Spleen (tissue), 11 donors: ENCODE data around the gene SLIT3. TPM values are rescaled to one million over a fixed set of nuclear protein-coding genes. Genes with fewer than 3 reads are reported as not detected.

ENCODE experiments used
- DNase-seq: peaks from one replicate; pipeline ENCODE4 v3.0.0-alpha.2; 2020
- H3K27ac ChIP-seq, 8 donors: fragments of 200-600 bp; sonication (generic) in 7 of 8; 1 replicate in 4 of 8; 2 replicates in 4 of 8; pipeline versions ENCODE4 v1.5.0 to v1.8.0; 2016 to 2021; ENCODE audit warnings: inconsistent platforms in 4 of 8, mild to moderate bottlenecking in 4 of 8, moderate library complexity in 1 of 8
- H3K27me3 ChIP-seq, 7 donors: fragments of 200-600 bp; sonication (generic) in 6 of 7; replicated peaks in 1 of 7; 1 replicate in 4 of 7; 2 replicates in 3 of 7; pipeline versions ENCODE4 v1.5.0 to v1.8.0; 2016 to 2021; ENCODE audit warnings: inconsistent platforms in 3 of 7, mild to moderate bottlenecking in 1 of 7
- H3K36me3 ChIP-seq, 6 donors: fragments of 200-600 bp; sonication (generic) in 5 of 6; 1 replicate in 4 of 6; 2 replicates in 2 of 6; pipeline versions ENCODE4 v1.5.0 to v1.8.0; 2016 to 2021; ENCODE audit warnings: inconsistent platforms in 2 of 6
- H3K4me1 ChIP-seq, 6 donors: fragments of 200-600 bp; sonication (generic) in 5 of 6; 1 replicate in 3 of 6; 2 replicates in 3 of 6; pipeline versions ENCODE4 v1.5.0 to v1.8.0; 2016 to 2021; ENCODE audit warnings: inconsistent platforms in 3 of 6
- H3K4me3 ChIP-seq, 8 donors: fragments of 200-600 bp; sonication (generic) in 7 of 8; 1 replicate in 4 of 8; 2 replicates in 4 of 8; pipeline versions ENCODE4 v1.5.0 to v1.8.0; 2016 to 2021; ENCODE audit warnings: inconsistent platforms in 4 of 8, mild to moderate bottlenecking in 4 of 8, moderate library complexity in 2 of 8
- H3K9me3 ChIP-seq, 8 donors: fragments of 200-600 bp; sonication (generic) in 7 of 8; 1 replicate in 4 of 8; 2 replicates in 4 of 8; pipeline versions ENCODE4 v1.5.0 to v1.8.0; 2016 to 2021; ENCODE audit warnings: inconsistent platforms in 4 of 8
- POLR2A ChIP-seq, 3 donors: fragments of 450-650 bp; IDR thresholded peaks; one replicate each; pipeline ENCODE4 v1.5.1; 2017; ENCODE audit warnings: antibody characterized with exemption in 3 of 3, mild to moderate bottlenecking in 1 of 3
- POLR2AphosphoS5 ChIP-seq, 3 donors: sonication (generic); formaldehyde crosslinking; IDR thresholded peaks; one replicate each; pipeline ENCODE4 v1.5.1; 2017; ENCODE audit warnings: antibody characterized with exemption in 3 of 3
- WGBS, 5 donors: extraction: QIAGEN DNeasy Blood & Tissue Kit in 3 of 5; methylation state at CpG; one replicate each; pipeline versions ENCODE4 v1.1.5 to v1.1.7; 2013 to 2018; 5-methylcytosine and 5-hydroxymethylcytosine counted together
- intact Hi-C: fragments of 100-400 bp; cut with DNase I; formaldehyde crosslinking; loops from one replicate; pipeline ENCODE4 v1.15.0; 2023; ENCODE audit warnings: low total_unique reads
- polyA plus RNA-seq, 3 donors: library from polyadenylated mRNA; stranded (reverse); fragments of 200-250 nt; gene quantifications; one replicate each; pipeline ENCODE4 v1.2.1, GENCODE V29; 2013
- total RNA-seq, 7 donors: library from RNA; depleted of rRNA in 3 of 7; stranded (reverse); fragments of >200 nt in 3 of 7; fragmentation: NEBNext Ultra II Directional in 4 of 7; extraction: Animal tissue kit (Norgen Biotek cat#: 25700) in 4 of 7; gene quantifications; one replicate each; pipeline versions ENCODE4 v1.1.0 to v1.2.1, GENCODE V29; 2016 to 2021
- TF ChIP-seq, protein P1 (sequence below), 11 experiments: fragments of 200-600 bp in 7 of 11; fragments of 450-650 bp in 4 of 11; sonication (generic) in 4 of 11; IDR thresholded peaks in 8 of 11; conservative IDR thresholded peaks in 3 of 11; 1 replicate in 7 of 11; 2 replicates in 4 of 11; pipeline versions ENCODE4 v1.4.0 to v1.8.0; 2016 to 2021; ENCODE audit warnings: antibody characterized with exemption in 11 of 11, inconsistent platforms in 4 of 11, mild to moderate bottlenecking in 1 of 11
- donor health status: healthy with polysubstance abuse.
- donor health status: DM: no; HTN: no; CAD: no; lungs with moderate emphysema.
- donor health status: DM: no; HTN: no; CAD: no.
- donor health status: Bipolar disorder and iron deficiency.
- donor health status: healthy.
- donor health status: DM: no; HTN: no; CAD: no.
- donor health status: DM: yes; HTN: yes; CAD: no.

Gene SLIT3
- total and polyA plus RNA-seq, 10 donors: 0.33 to 54.0 (median 13.2) TPM

DNA sequence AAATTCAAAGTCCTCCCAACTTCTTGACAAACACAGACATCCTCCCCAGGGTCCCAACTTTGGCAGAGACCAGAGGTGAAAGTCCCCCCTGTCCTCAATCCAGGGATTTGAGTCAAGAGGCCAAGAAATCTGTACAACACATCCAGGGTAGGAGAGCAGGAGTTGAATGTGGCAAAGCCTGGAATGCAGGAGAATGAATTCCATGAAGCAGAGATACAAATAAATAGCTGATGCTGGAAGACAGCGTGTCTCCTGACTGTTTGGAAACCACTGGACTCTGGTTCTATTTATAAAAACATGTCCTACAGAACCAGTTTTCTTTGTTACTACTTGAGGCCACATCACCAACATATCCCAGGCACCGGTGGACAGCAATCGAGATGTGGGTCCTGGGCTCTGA is 43.7 kb upstream of the SLIT3 start:
- H3K4me1 ChIP-seq: no peaks in the 10 kb centered on the region
- 76 to 91% (median 80%) methylated on average over 3 of the region's 3 CpGs for WGBS, 5 donors
- H3K36me3 ChIP-seq: no peaks in the 10 kb centered on the region
- TF ChIP-seq POLR2AphosphoS5 (IDR thresholded peaks at IDR 0.05): no peak
- TF ChIP-seq, protein P1, sequence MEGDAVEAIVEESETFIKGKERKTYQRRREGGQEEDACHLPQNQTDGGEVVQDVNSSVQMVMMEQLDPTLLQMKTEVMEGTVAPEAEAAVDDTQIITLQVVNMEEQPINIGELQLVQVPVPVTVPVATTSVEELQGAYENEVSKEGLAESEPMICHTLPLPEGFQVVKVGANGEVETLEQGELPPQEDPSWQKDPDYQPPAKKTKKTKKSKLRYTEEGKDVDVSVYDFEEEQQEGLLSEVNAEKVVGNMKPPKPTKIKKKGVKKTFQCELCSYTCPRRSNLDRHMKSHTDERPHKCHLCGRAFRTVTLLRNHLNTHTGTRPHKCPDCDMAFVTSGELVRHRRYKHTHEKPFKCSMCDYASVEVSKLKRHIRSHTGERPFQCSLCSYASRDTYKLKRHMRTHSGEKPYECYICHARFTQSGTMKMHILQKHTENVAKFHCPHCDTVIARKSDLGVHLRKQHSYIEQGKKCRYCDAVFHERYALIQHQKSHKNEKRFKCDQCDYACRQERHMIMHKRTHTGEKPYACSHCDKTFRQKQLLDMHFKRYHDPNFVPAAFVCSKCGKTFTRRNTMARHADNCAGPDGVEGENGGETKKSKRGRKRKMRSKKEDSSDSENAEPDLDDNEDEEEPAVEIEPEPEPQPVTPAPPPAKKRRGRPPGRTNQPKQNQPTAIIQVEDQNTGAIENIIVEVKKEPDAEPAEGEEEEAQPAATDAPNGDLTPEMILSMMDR (IDR thresholded peaks at IDR 0.05 in 8 of 11, conservative IDR thresholded peaks at IDR 0.05 in 3 of 11): no peak
- no peak for TF ChIP-seq POLR2A (IDR thresholded peaks at IDR 0.05)
- H3K4me3 ChIP-seq: no peak overlapping the region
- intact Hi-C loops: no loop called here
- no peaks in the 10 kb centered on the region for H3K9me3 ChIP-seq
- no peak overlapping the region for H3K27ac ChIP-seq
- no peak for DNase-seq
- H3K27me3 ChIP-seq: no peaks in the 10 kb centered on the region

DNA sequence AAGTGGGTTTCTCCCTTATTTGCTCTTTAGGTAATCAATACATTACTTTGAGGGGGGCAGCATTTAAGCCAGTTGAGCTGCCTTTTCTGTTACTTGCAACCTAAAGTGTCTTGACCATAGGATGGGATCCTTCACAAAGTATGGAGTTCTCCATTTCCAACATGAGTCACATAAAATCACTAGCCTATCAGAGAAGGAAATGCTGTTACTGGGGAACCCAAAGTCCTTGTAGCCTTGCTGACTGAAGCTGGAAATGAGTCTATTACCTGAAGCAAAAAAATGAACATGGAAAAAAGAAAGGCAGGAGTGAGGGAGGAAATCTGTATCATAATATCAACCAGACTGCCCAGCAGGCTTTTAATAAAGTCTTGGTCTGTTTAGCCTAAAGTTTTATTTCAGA is 42.8 kb upstream of the SLIT3 start:
- Histone ChIP-seq H3K9me3 (no peaks in the 10 kb centered on the region), H3K4me3 (no peak overlapping the region), H3K36me3 (no peaks in the 10 kb centered on the region), H3K27ac (no peak overlapping the region), H3K27me3 (no peaks in the 10 kb centered on the region), H3K4me1 (no peaks in the 10 kb centered on the region)
- no peak for DNase-seq
- intact Hi-C loops: no loop called here
- TF ChIP-seq POLR2A (IDR thresholded peaks at IDR 0.05): no peak
- TF ChIP-seq POLR2AphosphoS5 (IDR thresholded peaks at IDR 0.05): no peak

DNA sequence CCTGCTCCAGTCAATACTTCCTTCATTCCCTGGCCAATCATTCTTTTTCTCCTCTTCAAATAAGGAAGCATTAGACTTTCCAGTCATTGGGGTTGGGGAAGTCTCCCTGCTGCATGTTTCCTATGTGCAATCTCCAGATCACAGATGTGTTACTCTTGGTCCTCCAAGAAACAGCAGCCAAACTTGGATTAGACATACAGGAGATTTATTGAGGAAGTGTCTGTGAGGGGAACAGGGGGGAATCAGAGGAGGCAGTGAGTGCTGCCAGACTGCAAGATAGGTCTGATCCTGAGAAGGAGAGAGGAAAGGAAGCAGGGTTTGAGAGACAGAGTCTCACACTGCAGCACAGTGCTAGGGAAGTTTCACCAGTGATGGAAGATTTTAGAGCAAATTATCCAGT is 40.6 kb upstream of the SLIT3 start:
- no peak for DNase-seq
- H3K27ac ChIP-seq: no peak overlapping the region
- intact Hi-C loops: no loop called here
- no peaks in the 10 kb centered on the region for H3K9me3 ChIP-seq
- no peak for TF ChIP-seq POLR2AphosphoS5 (IDR thresholded peaks at IDR 0.05)
- TF ChIP-seq, protein P1 (IDR thresholded peaks at IDR 0.05 in 8 of 11, conservative IDR thresholded peaks at IDR 0.05 in 3 of 11): no peak
- no peak for TF ChIP-seq POLR2A (IDR thresholded peaks at IDR 0.05)
- H3K4me3 ChIP-seq: no peak overlapping the region
- H3K4me1 ChIP-seq: no peaks in the 10 kb centered on the region
- no peaks in the 10 kb centered on the region for H3K36me3 ChIP-seq
- no peaks in the 10 kb centered on the region for H3K27me3 ChIP-seq

DNA sequence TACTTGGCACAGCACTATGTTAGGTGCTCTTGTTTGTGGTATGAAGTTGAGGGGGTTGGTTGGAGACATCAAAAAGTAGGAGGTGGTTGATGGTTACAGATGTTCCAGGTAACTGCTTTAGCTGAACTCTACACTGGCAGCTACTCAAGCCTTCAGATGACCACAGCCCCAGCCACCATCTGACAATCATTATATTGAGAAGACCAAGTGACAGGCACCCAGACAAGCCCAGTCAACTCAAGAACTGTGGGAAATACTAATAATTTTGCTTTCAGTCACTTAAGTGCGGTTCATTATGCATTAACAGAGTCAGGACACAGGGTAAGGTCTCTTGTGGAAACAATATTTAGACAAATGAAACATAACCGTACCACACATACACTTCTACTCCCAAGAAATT is 38.9 kb upstream of the SLIT3 start:
- intact Hi-C loops: no loop called here
- TF ChIP-seq, protein P1 (IDR thresholded peaks at IDR 0.05 in 8 of 11, conservative IDR thresholded peaks at IDR 0.05 in 3 of 11): no peak
- TF ChIP-seq POLR2AphosphoS5 (IDR thresholded peaks at IDR 0.05) (no peak), POLR2A (IDR thresholded peaks at IDR 0.05) (no peak)
- DNase-seq: no peak
- no peaks in the 10 kb centered on the region for H3K36me3 ChIP-seq
- WGBS, 5 donors: 67 to 93% (median 81%) methylated on average over 2 of the region's 2 CpGs
- no peaks in the 10 kb centered on the region for H3K4me1 ChIP-seq
- no peak overlapping the region for H3K27ac ChIP-seq
- no peak overlapping the region for H3K4me3 ChIP-seq
- no peaks in the 10 kb centered on the region for H3K9me3 ChIP-seq
- peaks cover 0 to 13% (median 0%) of the 10 kb centered on the region in 7 donors for H3K27me3 ChIP-seq

DNA sequence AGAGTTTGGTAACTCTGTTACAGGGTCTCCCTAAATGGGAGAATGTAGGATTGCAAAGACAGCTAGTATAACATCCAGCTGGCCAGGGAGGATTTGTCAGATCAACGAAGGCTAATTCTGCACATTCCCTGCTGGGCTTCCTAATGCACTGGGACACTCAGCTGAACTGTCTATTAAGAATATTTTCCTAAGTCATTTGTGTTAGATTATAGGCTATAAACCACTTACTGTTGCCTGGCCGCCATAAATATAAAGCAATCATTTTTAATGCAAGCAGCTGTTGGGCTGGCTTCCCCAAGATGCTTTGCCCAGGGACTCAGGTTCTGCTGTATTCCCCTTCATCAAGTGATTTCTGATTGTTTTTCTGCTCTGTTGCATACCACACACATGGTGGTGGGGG is 35.3 kb upstream of the SLIT3 start:
- no peak overlapping the region for H3K4me3 ChIP-seq
- intact Hi-C loops: no loop called here
- no peaks in the 10 kb centered on the region for H3K9me3 ChIP-seq
- 51 to 86% (median 67%) methylated on average over 2 of the region's 2 CpGs for WGBS, 5 donors
- no peaks in the 10 kb centered on the region for H3K36me3 ChIP-seq
- no peak overlapping the region for H3K27ac ChIP-seq
- no peak for TF ChIP-seq POLR2AphosphoS5 (IDR thresholded peaks at IDR 0.05)
- TF ChIP-seq POLR2A (IDR thresholded peaks at IDR 0.05): no peak
- TF ChIP-seq, protein P1 (IDR thresholded peaks at IDR 0.05 in 8 of 11, conservative IDR thresholded peaks at IDR 0.05 in 3 of 11): no peak
- no peaks in the 10 kb centered on the region for H3K4me1 ChIP-seq
- peaks cover 0 to 13% (median 0%) of the 10 kb centered on the region in 7 donors for H3K27me3 ChIP-seq
- no peak for DNase-seq
